GM11168 (cell line): Measurements from ENCODE around the gene CLEC20A.

Source experiments
- in situ Hi-C: fragments of 300-500 bp; cut with MboI; formaldehyde crosslinking; loops from one replicate; pipeline ENCODE4 v1.12.0; 2022; ENCODE audit warnings: low sequenced_read_pairs; ENCODE audit not compliant: unreplicated experiment

The CLEC20A gene

GRCh38 chr1:178438432-178438831, 58.3 kb downstream of the CLEC20A start:
- in situ Hi-C loops = no loop called here

- in situ Hi-C loops = no loop called here
Measured at GRCh38 chr1:178436899-178437298, 59.9 kb downstream of the CLEC20A start.

DNA sequence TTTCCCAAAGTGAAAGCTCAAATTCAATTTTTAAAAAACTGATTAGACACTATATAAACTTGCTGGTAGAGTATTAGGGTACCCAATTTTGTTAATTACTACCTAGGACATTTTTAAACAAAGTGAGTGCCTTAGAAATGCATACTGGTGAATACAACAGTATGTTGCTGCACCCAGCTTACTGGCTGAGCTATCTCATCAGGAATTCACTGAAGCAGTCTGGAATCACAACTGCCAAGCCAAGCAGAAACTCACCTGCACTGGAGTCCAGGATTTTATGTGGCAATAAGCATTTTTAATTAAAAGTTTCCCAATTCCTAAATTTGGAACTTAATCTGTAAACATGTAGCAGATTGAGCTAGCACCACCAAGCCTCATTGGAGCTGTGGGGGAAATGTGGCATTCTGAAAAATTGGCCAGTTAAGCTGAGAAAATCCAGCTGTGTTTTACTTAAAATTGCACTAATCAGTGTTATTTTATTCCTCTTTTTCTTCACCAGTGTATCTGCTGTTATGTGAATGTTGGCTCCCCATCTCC, 61.8 kb downstream of the CLEC20A start:
- in situ Hi-C loops = no loop called here

- in situ Hi-C loops = no loop called here
Measured at GRCh38 chr1:178434360-178434759, 62.4 kb downstream of the CLEC20A start.
